Activated CD4-positive, alpha-beta T cell treated with anti-CD3 and anti-CD28 coated beads for 48 hours (primary cell): ENCODE measurements around the gene EID1.
A peak's percentile ranks its signal among the peaks of the same experiment; 100 is the strongest.
"Not testable (repeated sequence)": the region's sequence is repeated elsewhere in the genome, so short reads cannot be mapped to it uniquely, and the experiment has no call there.

ENCODE experiments used
- DNase-seq: peaks from one replicate; pipeline ENCODE4 v3.0.0-alpha.2; 2020

The EID1 gene

GRCh38 chr15:48871542-48871941 lies 6.4 kb upstream of the EID1 start:
- no peak for DNase-seq

GRCh38 chr15:48872632-48873031 lies 5.3 kb upstream of the EID1 start:
- DNase-seq = no peak

GRCh38 chr15:48875241-48875960 lies 2.5 kb upstream of the EID1 start:
- DNase-seq = peak; percentile 20

GRCh38 chr15:48876057-48876456 lies 1.9 kb upstream of the EID1 start:
- no peak for DNase-seq

- DNase-seq = no peak
Measured at GRCh38 chr15:48880070-48880634, 2.2 kb downstream of the EID1 start.

- no peak for DNase-seq
Measured at GRCh38 chr15:48883699-48884098, 5.8 kb downstream of the EID1 start.

GRCh38 chr15:48887144-48887543 lies 9.2 kb downstream of the EID1 start:
- no peak for DNase-seq

GRCh38 chr15:48888191-48888590 lies 10.3 kb downstream of the EID1 start:
- DNase-seq = peak; percentile 67

GRCh38 chr15:48888836-48889235 lies 10.9 kb downstream of the EID1 start:
- no peak for DNase-seq

GRCh38 chr15:48889925-48890324 lies 12.0 kb downstream of the EID1 start:
- DNase-seq = no peak

- DNase-seq = no peak
Measured at GRCh38 chr15:48890375-48890972, 12.5 kb downstream of the EID1 start.

GRCh38 chr15:48891232-48891765 lies 13.4 kb downstream of the EID1 start:
- no peak for DNase-seq

GRCh38 chr15:48893311-48893710 lies 15.4 kb downstream of the EID1 start:
- DNase-seq = no peak

- no peak for DNase-seq
Measured at GRCh38 chr15:48896869-48897814, 19.2 kb downstream of the EID1 start.

- DNase-seq = no peak
Measured at GRCh38 chr15:48898032-48898431, 20.1 kb downstream of the EID1 start.

GRCh38 chr15:48898446-48898845 lies 20.5 kb downstream of the EID1 start:
- DNase-seq = no peak

GRCh38 chr15:48899793-48900192 lies 21.9 kb downstream of the EID1 start:
- no peak for DNase-seq

GRCh38 chr15:48904758-48905157 lies 26.8 kb downstream of the EID1 start:
- DNase-seq = no peak

GRCh38 chr15:48905216-48905615 lies 27.3 kb downstream of the EID1 start:
- no peak for DNase-seq

GRCh38 chr15:48905847-48906246 lies 27.9 kb downstream of the EID1 start:
- no peak for DNase-seq

GRCh38 chr15:48909313-48909712 lies 31.4 kb downstream of the EID1 start:
- DNase-seq = not testable (repeated sequence)

- not testable (repeated sequence) for DNase-seq
Measured at GRCh38 chr15:48910554-48910953, 32.6 kb downstream of the EID1 start.

- DNase-seq = no peak
Measured at GRCh38 chr15:48913141-48913540, 35.2 kb downstream of the EID1 start.
